ENCODE data around the gene MCMBP.

DNA sequence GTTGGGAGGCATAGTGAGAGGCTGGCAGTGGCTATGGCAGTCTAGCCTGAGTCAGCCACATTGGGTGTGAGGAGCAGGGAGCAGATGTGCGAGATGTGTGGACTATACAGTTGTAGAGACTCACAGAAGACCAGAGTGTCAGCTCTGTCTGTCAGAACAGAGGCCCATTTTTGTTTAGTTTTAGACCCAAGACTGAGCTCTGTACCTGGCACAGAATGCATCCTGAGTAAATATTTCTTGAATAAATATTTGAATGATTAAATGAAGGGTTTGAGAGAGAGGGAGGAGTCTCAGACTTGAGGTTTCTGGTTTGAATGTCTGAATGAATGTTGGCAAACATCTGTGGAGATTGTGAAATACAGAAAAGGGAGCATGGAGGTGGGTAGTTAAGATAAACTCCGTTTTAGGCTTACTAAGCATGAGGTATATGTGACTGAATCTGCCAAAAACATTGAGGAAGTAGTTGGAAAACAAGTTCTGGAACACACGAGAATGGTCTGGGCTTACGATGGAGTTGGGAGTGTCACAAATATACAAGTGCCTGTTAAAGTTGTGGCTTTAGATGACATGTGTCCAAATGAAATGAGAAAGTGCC, 23.5 kb upstream of the MCMBP start:
- TF ChIP-seq EZH2 (IDR thresholded peaks at IDR 0.05; ENCODE audit: borderline replicate concordance, low read depth, low read length, poor library complexity, severe bottlenecking) (no peak), CTCF (conservative IDR thresholded peaks at IDR 0.05; ENCODE audit: low read depth, low read length) (no peak)

Data from A673 (cell line).